HEK293 (cell line): ENCODE measurements around the gene CCDC77.

ENCODE experiments used
- SP3 ChIP-seq: fragments of 450-650 bp; formaldehyde crosslinking; IDR thresholded peaks from 2 replicates; pipeline ENCODE4 v1.5.1; 2016; ENCODE audit warnings: missing biosample characterization, missing genetic modification characterization
- SP7 ChIP-seq: fragments of 450-650 bp; formaldehyde crosslinking; IDR thresholded peaks from 2 replicates; pipeline ENCODE4 v1.5.1; 2016; ENCODE audit warnings: missing biosample characterization, missing genetic modification characterization
- ZBTB26 ChIP-seq: fragments of 450-650 bp; formaldehyde crosslinking; optimal IDR thresholded peaks from 2 replicates; pipeline ENCODE3; 2016; ENCODE audit warnings: missing biosample characterization, mild to moderate bottlenecking, missing genetic modification characterization
- ZEB2 ChIP-seq: fragments of 450-650 bp; formaldehyde crosslinking; IDR thresholded peaks from 2 replicates; pipeline ENCODE4 v1.5.1; 2016; ENCODE audit warnings: missing biosample characterization, missing genetic modification characterization
- ZNF274 ChIP-seq, 2 experiments: fragments of 200-500 bp in 1 of 2; fragments of 450-650 bp in 1 of 2; sonication (Bioruptor generic) in 1 of 2; formaldehyde crosslinking in 1 of 2; IDR thresholded peaks; 2 replicates each; pipeline versions ENCODE4 v1.5.1 to v1.6.1; 2014 to 2016; ENCODE audit warnings: borderline replicate concordance in 1 of 2, inconsistent platforms in 1 of 2, low read length in 1 of 2, missing biosample characterization in 1 of 2, missing genetic modification characterization in 1 of 2
- ZNF302 ChIP-seq: fragments of 450-650 bp; formaldehyde crosslinking; IDR thresholded peaks from 2 replicates; pipeline ENCODE4 v1.5.1; 2016; ENCODE audit warnings: missing biosample characterization, missing genetic modification characterization, low read depth
- ZNF777 ChIP-seq: fragments of 450-650 bp; formaldehyde crosslinking; IDR thresholded peaks from 2 replicates; pipeline ENCODE4 v1.5.1; 2017; ENCODE audit warnings: missing biosample characterization, missing genetic modification characterization, borderline replicate concordance
- ZSCAN18 ChIP-seq: fragments of 450-650 bp; formaldehyde crosslinking; IDR thresholded peaks from 2 replicates; pipeline ENCODE4 v1.5.1; 2016; ENCODE audit warnings: missing biosample characterization, missing genetic modification characterization
- ZSCAN4 ChIP-seq: fragments of 450-650 bp; formaldehyde crosslinking; IDR thresholded peaks from 2 replicates; pipeline ENCODE4 v1.5.1; 2017; ENCODE audit warnings: missing biosample characterization, missing genetic modification characterization

- TF ChIP-seq ZSCAN4 (tag by site-specific recombination) (no peak), ZEB2 (tag by site-specific recombination) (no peak), SP3 (tag by site-specific recombination) (no peak), ZNF777 (tag by site-specific recombination) (no peak), ZNF302 (no peak), SP7 (tag by site-specific recombination) (no peak), ZNF274 (IDR thresholded peaks at IDR 0.05; ENCODE audit: low read length) (no peak), ZNF274 (tag by site-specific recombination; IDR thresholded peaks at IDR 0.05; ENCODE audit: borderline replicate concordance) (no peak), ZBTB26 (tag by site-specific recombination) (no peak), ZSCAN18 (tag by site-specific recombination) (no peak)
Measured at GRCh38 chr12:452667-453210, 51.3 kb downstream of the CCDC77 start.
